ENCODE data around the gene SRXN1. TPM values are rescaled to one million over a fixed set of nuclear protein-coding genes. Genes with fewer than 3 reads are reported as not detected.
A peak's percentile ranks its signal among the peaks of the same experiment; 100 is the strongest.

Gene SRXN1
- polyA plus RNA-seq, 2 of the 4 experiments (the other 2 are of a cell fraction), result 183 to 262 TPM

DNA sequence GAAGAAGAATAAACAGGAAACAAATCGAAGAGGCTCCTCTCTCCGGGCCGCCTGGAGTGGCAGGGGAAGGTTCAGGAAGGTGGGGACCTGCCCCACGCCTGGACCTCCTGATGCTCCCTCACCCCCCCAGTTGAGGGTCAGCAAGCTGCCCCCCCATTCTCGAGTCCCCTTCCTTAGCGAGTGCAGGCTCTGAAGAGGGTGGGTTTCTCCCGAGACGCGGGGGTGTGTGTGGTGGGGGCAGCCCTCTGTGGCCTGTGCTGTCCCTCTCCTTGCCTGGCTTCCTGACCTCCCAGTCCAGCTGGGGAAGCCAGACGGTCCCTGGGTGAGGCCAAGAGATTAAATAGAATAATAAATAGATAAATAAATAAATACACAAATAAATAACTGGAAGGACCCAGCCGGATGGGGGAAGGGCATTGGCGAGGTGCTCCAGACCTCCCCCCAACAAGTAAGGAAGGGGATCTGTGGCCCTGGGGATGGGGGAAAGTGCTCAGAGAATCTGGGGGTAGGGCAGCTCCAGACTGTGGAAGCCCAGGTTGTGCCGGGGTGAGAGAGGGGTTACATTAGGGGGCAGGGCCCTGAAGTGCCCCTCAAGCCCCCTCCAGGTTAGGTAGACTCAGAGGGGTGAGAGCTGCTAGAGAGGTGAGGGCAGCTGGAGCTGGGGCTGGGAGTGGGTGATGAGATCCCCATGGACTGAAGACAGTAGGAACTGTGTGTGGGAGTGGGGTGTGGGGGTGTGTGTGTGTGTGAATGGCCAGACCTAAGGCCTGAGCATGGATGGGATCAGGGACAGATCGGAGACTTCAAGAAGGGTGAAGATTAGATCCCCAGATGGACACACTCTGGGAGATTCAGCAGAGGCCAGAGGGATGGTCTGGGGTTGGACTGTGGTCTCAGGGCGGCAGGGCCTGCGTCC is 9.5 kb upstream of the SRXN1 start:
- TF ChIP-seq CBX2 (IDR thresholded peaks at IDR 0.05; ENCODE audit: borderline replicate concordance, low read depth) (no peak), RCOR1 (IDR thresholded peaks at IDR 0.05; ENCODE audit: low read depth, low read length) (no peak), EHF (CRISPR knock-in tag; IDR thresholded peaks at IDR 0.05) (no peak), EHMT2 (IDR thresholded peaks at IDR 0.05; ENCODE audit: low read depth) (no peak)
- TF ChIP-seq, protein P1, sequence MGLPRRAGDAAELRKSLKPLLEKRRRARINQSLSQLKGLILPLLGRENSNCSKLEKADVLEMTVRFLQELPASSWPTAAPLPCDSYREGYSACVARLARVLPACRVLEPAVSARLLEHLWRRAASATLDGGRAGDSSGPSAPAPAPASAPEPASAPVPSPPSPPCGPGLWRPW (IDR thresholded peaks at IDR 0.05), result no peak
- TF ChIP-seq, protein P2, sequence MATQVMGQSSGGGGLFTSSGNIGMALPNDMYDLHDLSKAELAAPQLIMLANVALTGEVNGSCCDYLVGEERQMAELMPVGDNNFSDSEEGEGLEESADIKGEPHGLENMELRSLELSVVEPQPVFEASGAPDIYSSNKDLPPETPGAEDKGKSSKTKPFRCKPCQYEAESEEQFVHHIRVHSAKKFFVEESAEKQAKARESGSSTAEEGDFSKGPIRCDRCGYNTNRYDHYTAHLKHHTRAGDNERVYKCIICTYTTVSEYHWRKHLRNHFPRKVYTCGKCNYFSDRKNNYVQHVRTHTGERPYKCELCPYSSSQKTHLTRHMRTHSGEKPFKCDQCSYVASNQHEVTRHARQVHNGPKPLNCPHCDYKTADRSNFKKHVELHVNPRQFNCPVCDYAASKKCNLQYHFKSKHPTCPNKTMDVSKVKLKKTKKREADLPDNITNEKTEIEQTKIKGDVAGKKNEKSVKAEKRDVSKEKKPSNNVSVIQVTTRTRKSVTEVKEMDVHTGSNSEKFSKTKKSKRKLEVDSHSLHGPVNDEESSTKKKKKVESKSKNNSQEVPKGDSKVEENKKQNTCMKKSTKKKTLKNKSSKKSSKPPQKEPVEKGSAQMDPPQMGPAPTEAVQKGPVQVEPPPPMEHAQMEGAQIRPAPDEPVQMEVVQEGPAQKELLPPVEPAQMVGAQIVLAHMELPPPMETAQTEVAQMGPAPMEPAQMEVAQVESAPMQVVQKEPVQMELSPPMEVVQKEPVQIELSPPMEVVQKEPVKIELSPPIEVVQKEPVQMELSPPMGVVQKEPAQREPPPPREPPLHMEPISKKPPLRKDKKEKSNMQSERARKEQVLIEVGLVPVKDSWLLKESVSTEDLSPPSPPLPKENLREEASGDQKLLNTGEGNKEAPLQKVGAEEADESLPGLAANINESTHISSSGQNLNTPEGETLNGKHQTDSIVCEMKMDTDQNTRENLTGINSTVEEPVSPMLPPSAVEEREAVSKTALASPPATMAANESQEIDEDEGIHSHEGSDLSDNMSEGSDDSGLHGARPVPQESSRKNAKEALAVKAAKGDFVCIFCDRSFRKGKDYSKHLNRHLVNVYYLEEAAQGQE (IDR thresholded peaks at IDR 0.05), result no peak
- H3K4me2 ChIP-seq, result no peak overlapping the region
- DNase-seq (ENCODE audit: low read depth in 1 of 2, low spot score in 1 of 2), result no peak
- peak overlapping the region; percentile 66 to 69; a peak in 4 of 6 replicates for H3K27ac ChIP-seq
- no peak for FAIRE-seq
- peaks cover 59% of the 10 kb centered on the region for H3K4me1 ChIP-seq
- WGBS (ENCODE audit: missing lambda C conversion rate), result 83% methylated on average over 14 of the region's 16 CpGs
- no peak overlapping the region for H3K4me3 ChIP-seq
- no peak for ATAC-seq
- ChIA-PET POLR2A (no interaction called here), CTCF (interaction anchor here (0.6 to 4.6 kb wide), 5 partner anchors 9 to 66 kb away, joined by 3 to 21 read pairs (median 3); no protein-coding TSS in a partner anchor)
- H3K9me3 ChIP-seq, result no peaks in the 10 kb centered on the region

DNA sequence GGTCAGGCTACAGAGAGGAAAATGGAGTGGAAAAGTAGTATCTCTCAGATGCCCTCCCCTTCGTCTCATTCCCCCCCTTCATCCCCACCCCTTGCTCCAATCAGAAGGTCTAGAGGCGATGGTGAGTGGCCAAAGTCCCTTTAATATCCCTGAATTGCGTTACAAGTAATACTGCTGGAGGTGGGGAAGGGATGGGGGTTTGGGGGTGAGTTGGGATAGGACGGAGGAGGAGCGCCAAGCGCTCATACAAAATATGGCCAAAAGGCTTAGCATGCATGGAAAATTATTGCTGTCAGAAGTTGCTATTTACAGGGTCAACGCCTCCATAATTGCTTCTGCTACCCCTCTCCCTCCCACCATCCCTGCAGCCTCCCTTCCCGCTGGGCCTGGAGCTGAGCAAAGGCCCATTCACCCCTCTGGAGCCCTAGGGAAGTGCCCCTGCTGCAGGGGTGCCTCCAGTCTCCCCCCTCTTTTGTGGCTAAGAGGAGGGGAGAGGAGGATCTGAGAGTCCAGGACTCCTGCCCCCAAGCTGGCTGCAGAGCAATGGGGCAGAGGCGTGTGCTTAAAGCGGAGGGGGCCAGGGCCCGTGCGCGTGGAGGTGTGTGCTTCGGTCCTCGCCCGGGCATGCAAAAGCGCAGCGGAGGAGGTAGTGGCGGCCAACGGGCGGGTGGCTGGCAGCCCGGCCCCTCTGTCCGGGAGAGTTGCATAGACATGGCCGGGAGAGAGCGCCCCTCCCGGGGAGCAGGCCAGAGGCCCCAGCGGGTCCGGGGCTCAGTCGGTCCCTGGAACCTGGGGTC is 8.7 kb upstream of the SRXN1 start:
- Histone ChIP-seq H3K4me2 (peak overlapping the region; percentile 10; the same call in 1 of the 3 replicates), H3K9me3 (no peaks in the 10 kb centered on the region), H3K27ac (peak overlapping the region; percentile 66 to 69; a peak in 4 of 6 replicates), H3K4me3 (no peak overlapping the region), H3K4me1 (peaks cover 51% of the 10 kb centered on the region)
- ChIA-PET CTCF (interaction anchor here (0.9 to 4.6 kb wide), 5 partner anchors 12 to 66 kb away, joined by 3 to 21 read pairs (median 3); no protein-coding TSS in a partner anchor), POLR2A (no interaction called here)
- FAIRE-seq (no peak), DNase-seq (ENCODE audit: low read depth in 1 of 2, low spot score in 1 of 2) (no peak), ATAC-seq (no peak; a peak in 1 of 6 replicates)
- no peak for TF ChIP-seq TFCP2L1 (CRISPR knock-in tag; IDR thresholded peaks at IDR 0.05)
- TF ChIP-seq, protein P3, sequence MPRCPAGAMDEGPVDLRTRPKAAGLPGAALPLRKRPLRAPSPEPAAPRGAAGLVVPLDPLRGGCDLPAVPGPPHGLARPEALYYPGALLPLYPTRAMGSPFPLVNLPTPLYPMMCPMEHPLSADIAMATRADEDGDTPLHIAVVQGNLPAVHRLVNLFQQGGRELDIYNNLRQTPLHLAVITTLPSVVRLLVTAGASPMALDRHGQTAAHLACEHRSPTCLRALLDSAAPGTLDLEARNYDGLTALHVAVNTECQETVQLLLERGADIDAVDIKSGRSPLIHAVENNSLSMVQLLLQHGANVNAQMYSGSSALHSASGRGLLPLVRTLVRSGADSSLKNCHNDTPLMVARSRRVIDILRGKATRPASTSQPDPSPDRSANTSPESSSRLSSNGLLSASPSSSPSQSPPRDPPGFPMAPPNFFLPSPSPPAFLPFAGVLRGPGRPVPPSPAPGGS (IDR thresholded peaks at IDR 0.05), result no peak
- TF ChIP-seq, protein P4, sequence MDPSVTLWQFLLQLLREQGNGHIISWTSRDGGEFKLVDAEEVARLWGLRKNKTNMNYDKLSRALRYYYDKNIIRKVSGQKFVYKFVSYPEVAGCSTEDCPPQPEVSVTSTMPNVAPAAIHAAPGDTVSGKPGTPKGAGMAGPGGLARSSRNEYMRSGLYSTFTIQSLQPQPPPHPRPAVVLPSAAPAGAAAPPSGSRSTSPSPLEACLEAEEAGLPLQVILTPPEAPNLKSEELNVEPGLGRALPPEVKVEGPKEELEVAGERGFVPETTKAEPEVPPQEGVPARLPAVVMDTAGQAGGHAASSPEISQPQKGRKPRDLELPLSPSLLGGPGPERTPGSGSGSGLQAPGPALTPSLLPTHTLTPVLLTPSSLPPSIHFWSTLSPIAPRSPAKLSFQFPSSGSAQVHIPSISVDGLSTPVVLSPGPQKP (IDR thresholded peaks at IDR 0.05; ENCODE audit: low read depth, low read length), result no peak
- TF ChIP-seq KDM1A (IDR thresholded peaks at IDR 0.05; ENCODE audit: low read depth), result no peak
- no peak for TF ChIP-seq HOXB13 (CRISPR knock-in tag; IDR thresholded peaks at IDR 0.05; ENCODE audit: low read depth)
- no peak for TF ChIP-seq NFE2L2 (conservative IDR thresholded peaks at IDR 0.05; ENCODE audit: low read length)
- no peak for TF ChIP-seq FOSB (CRISPR knock-in tag; IDR thresholded peaks at IDR 0.05)
- TF ChIP-seq TP53 (CRISPR knock-in tag; IDR thresholded peaks at IDR 0.05), result no peak
- TF ChIP-seq ZFP36 (IDR thresholded peaks at IDR 0.05; ENCODE audit: borderline replicate concordance, partially characterized antibody), result no peak
- TF ChIP-seq FOXS1 (CRISPR knock-in tag; IDR thresholded peaks at IDR 0.05), result no peak
- no peak for TF ChIP-seq BHLHE40 (IDR thresholded peaks at IDR 0.05; ENCODE audit: low read depth, low read length)
- no peak for TF ChIP-seq PHF8 (IDR thresholded peaks at IDR 0.05; ENCODE audit: borderline replicate concordance, low read depth)
- TF ChIP-seq HEYL (CRISPR knock-in tag; IDR thresholded peaks at IDR 0.05), result no peak
- no peak for TF ChIP-seq CHD2 (IDR thresholded peaks at IDR 0.05; ENCODE audit: low read length, partially characterized antibody)
- no peak for TF ChIP-seq HDAC2 (IDR thresholded peaks at IDR 0.05)
- TF ChIP-seq, protein P2 (IDR thresholded peaks at IDR 0.05), result no peak
- TF ChIP-seq, protein P5, sequence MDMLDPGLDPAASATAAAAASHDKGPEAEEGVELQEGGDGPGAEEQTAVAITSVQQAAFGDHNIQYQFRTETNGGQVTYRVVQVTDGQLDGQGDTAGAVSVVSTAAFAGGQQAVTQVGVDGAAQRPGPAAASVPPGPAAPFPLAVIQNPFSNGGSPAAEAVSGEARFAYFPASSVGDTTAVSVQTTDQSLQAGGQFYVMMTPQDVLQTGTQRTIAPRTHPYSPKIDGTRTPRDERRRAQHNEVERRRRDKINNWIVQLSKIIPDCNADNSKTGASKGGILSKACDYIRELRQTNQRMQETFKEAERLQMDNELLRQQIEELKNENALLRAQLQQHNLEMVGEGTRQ (IDR thresholded peaks at IDR 0.05), result no peak
- WGBS (ENCODE audit: missing lambda C conversion rate), result 91% methylated on average over 29 of the region's 29 CpGs

Measured in A549 (cell line).